Fibroblast of lung (primary cell): ENCODE results near the gene PPP1R15B.

ENCODE experiments used
- CTCF ChIP-seq, 2 donors: IDR thresholded peaks in 1 of 2; conservative IDR thresholded peaks in 1 of 2; 1 replicate in 1 of 2; 2 replicates in 1 of 2; pipeline ENCODE4 v1.5.1; 2011 to 2012; ENCODE audit warnings: low read length in 2 of 2, control low read depth in 1 of 2, inconsistent platforms in 1 of 2, low read depth in 1 of 2, mild to moderate bottlenecking in 1 of 2
- EZH2 ChIP-seq: IDR thresholded peaks from 2 replicates; pipeline ENCODE4 v1.5.1; 2012; ENCODE audit warnings: low read length, control low read depth, mild to moderate bottlenecking; ENCODE audit errors: missing control alignments

GRCh38 chr1:204355913-204356312 lies 55.7 kb downstream of the PPP1R15B start:
- TF ChIP-seq EZH2 (no peak), CTCF (conservative IDR thresholded peaks at IDR 0.05 in 1 of 2, IDR thresholded peaks at IDR 0.05 in 1 of 2; ENCODE audit: low read depth in 1 of 2, low read length in 2 of 2) (no peak)
